Measurements from ENCODE around the gene GATA5. TPM values are rescaled to one million over a fixed set of nuclear protein-coding genes. Genes with fewer than 3 reads are reported as not detected.
"Not testable (repeated sequence)": the region's sequence is repeated elsewhere in the genome, so short reads cannot be mapped to it uniquely, and the experiment has no call there.

The GATA5 gene
- total RNA-seq, 1 donor from 2014 or later: not detected

- DNase-seq (ENCODE audit: low read depth in 2 of 2): no peak
These were observed 44.8 kb downstream of the GATA5 start for GRCh38 chr20:62430866-62431447.

GRCh38 chr20:62430311-62430853, 45.4 kb downstream of the GATA5 start:
- DNase-seq (ENCODE audit: low read depth in 2 of 2): no peak

- DNase-seq (ENCODE audit: low read depth in 2 of 2): no peak
These were observed 46.1 kb downstream of the GATA5 start for GRCh38 chr20:62429455-62430310.

GRCh38 chr20:62428396-62429295, 47.1 kb downstream of the GATA5 start:
- DNase-seq (ENCODE audit: low read depth in 2 of 2): no peak

- no peak for DNase-seq (ENCODE audit: low read depth in 2 of 2)
These were observed 47.8 kb downstream of the GATA5 start for GRCh38 chr20:62428002-62428372.

- DNase-seq (ENCODE audit: low read depth in 2 of 2): no peak
These were observed 48.4 kb downstream of the GATA5 start, which contains the start of gene RBBP8NL for GRCh38 chr20:62427172-62428001. Gene RBBP8NL, minus strand, starts transcription at chr20:62427539. Its CDS starts 7,892 bp downstream, at chr20:62419647.

- DNase-seq (ENCODE audit: low read depth in 2 of 2): no peak
These were observed 49.1 kb downstream of the GATA5 start for GRCh38 chr20:62426699-62427131.

- not testable (repeated sequence) for DNase-seq (ENCODE audit: low read depth in 2 of 2)
These were observed 49.8 kb downstream of the GATA5 start for GRCh38 chr20:62426059-62426348.

GRCh38 chr20:62425281-62426058, 50.3 kb downstream of the GATA5 start:
- DNase-seq (ENCODE audit: low read depth in 2 of 2): no peak

- DNase-seq (ENCODE audit: low read depth in 2 of 2): no peak
These were observed 51.3 kb downstream of the GATA5 start for GRCh38 chr20:62424249-62425107.

- no peak for DNase-seq (ENCODE audit: low read depth in 2 of 2)
These were observed 52.5 kb downstream of the GATA5 start for GRCh38 chr20:62423326-62423706.

GRCh38 chr20:62422636-62423325, 53.0 kb downstream of the GATA5 start:
- no peak for DNase-seq (ENCODE audit: low read depth in 2 of 2)

- DNase-seq (ENCODE audit: low read depth in 2 of 2): no peak
These were observed 54.1 kb downstream of the GATA5 start for GRCh38 chr20:62421716-62421990.

- no peak for DNase-seq (ENCODE audit: low read depth in 2 of 2)
These were observed 54.7 kb downstream of the GATA5 start for GRCh38 chr20:62420846-62421715.

GRCh38 chr20:62419759-62420158, 56.0 kb downstream of the GATA5 start:
- no peak for DNase-seq (ENCODE audit: low read depth in 2 of 2)

GRCh38 chr20:62418709-62419487, 56.9 kb downstream of the GATA5 start:
- no peak for DNase-seq (ENCODE audit: low read depth in 2 of 2)

All from lung microvascular endothelial cell (primary cell).